ENCODE data around the gene CORO2B.

CORO2B gene

DNA sequence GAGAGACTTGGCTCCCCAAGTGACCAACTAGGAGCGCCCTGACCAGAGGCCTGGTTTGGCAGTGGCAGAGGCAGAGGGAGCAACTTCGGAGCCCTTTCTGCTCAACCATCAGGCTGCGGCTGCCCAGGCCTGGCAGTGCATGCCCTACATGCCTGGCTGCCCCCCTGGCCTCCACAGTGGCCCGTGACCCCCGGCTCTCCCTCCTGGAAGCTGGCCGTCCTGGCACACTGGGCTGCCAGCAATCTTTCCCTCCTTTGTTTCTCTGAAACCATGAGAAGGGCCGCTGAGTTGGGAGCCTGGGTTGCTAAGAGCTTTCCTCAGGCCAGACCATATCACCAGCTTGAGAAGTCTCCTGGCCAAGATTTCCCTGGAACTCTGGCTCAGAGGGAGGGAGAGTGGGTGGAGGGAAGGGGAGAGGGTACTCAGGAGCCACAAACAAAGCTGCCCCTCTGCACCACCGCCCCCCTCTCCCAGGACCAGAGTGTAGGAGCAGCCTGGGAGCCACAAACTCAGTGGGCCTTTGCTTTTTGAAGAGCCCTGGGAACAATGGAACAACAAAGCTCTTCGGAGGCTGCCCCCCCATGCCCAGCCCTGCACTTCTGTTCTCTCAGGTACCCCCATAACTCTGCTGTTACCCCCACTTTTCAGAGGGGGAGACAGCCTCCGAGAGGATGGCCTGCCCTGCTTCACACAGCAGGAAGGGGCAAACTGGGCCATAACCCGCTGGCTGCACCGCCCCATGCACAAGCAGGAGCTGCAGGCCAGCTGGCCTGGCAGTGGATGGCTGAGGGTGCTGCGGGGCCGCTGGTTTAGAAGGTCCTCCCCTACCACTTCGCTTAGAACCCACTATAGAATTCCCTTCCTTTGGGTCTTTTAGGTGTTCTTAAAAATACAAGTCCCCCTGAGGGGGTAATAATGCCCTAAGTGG is 11.3 kb downstream of the CORO2B start:
- no peak for DNase-seq (ENCODE audit: low read depth in 3 of 3, low spot score in 1 of 3)

- no peak for DNase-seq (ENCODE audit: low read depth in 3 of 3, low spot score in 1 of 3)
These were observed 12.1 kb downstream of the CORO2B start for GRCh38 chr15:68590721-68591389.

- DNase-seq (ENCODE audit: low read depth in 3 of 3, low spot score in 1 of 3): no peak
These were observed 13.3 kb downstream of the CORO2B start for GRCh38 chr15:68592054-68592453.

GRCh38 chr15:68592544-68592943 is 13.8 kb downstream of the CORO2B start:
- DNase-seq (ENCODE audit: low read depth in 3 of 3, low spot score in 1 of 3): no peak

GRCh38 chr15:68593341-68593740 is 14.5 kb downstream of the CORO2B start:
- no peak for DNase-seq (ENCODE audit: low read depth in 3 of 3, low spot score in 1 of 3)

- no peak for DNase-seq (ENCODE audit: low read depth in 3 of 3, low spot score in 1 of 3)
These were observed 15.2 kb downstream of the CORO2B start for GRCh38 chr15:68593828-68594532.

GRCh38 chr15:68594533-68595259 is 15.9 kb downstream of the CORO2B start:
- no peak for DNase-seq (ENCODE audit: low read depth in 3 of 3, low spot score in 1 of 3)

DNA sequence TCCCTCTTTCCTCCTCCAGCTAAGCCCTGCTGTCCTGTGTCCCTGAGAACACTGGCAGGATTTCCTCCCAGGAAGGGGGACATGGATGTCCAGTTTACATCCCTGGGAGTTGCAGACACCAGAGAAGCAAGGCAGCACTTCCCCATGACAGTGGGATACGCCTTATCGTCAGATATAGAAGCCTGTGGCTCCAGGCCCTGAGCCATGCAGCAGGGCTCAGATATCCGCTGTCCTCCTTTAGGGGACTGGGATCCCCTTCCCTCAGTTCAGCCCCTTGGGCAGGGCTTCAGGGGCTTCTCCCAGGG is 16.4 kb downstream of the CORO2B start:
- DNase-seq (ENCODE audit: low read depth in 3 of 3, low spot score in 1 of 3): no peak

DNA sequence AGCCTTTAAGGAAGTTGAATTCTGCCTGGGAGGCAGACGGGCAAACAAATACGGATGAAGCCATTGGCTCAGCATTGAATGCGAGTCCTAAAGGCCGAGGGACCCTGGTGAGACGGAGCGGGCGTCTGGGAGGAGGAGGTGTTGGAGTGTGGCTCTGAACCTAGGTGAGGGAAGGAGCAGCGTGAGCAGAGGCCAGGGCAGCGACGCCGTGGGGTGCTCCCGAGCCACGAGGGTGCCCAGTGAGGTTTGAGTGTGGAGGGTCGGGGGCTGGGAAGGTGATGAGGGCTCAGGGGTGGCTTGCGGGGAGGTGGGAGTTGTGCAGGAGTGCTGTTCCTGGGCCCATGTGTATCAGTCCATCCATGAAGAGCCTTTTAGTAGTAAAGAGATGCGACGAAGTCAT is 17.0 kb downstream of the CORO2B start:
- DNase-seq (ENCODE audit: low read depth in 3 of 3, low spot score in 1 of 3): no peak

GRCh38 chr15:68596691-68597090 is 17.9 kb downstream of the CORO2B start:
- DNase-seq (ENCODE audit: low read depth in 3 of 3, low spot score in 1 of 3): no peak

DNA sequence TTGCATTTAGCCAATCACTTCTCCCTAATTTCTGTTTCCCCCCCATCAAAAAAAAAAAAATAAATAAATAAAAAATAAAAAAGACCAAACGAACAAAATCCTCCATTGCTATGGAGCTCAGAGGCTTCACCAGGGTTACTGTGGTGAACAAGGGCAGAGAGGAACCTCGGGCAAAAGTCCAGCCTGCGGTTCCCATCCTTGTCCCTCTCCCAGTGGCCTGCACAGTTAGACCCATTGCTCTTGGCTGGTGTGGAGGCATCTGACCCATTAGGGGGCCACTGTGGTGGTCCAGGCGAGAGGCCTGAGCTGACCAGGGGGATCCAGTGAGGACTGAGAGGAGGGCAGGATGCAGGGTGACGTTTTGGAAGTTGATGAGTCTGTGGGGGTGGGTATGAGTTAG is 18.8 kb downstream of the CORO2B start:
- DNase-seq (ENCODE audit: low read depth in 3 of 3, low spot score in 1 of 3): no peak

DNA sequence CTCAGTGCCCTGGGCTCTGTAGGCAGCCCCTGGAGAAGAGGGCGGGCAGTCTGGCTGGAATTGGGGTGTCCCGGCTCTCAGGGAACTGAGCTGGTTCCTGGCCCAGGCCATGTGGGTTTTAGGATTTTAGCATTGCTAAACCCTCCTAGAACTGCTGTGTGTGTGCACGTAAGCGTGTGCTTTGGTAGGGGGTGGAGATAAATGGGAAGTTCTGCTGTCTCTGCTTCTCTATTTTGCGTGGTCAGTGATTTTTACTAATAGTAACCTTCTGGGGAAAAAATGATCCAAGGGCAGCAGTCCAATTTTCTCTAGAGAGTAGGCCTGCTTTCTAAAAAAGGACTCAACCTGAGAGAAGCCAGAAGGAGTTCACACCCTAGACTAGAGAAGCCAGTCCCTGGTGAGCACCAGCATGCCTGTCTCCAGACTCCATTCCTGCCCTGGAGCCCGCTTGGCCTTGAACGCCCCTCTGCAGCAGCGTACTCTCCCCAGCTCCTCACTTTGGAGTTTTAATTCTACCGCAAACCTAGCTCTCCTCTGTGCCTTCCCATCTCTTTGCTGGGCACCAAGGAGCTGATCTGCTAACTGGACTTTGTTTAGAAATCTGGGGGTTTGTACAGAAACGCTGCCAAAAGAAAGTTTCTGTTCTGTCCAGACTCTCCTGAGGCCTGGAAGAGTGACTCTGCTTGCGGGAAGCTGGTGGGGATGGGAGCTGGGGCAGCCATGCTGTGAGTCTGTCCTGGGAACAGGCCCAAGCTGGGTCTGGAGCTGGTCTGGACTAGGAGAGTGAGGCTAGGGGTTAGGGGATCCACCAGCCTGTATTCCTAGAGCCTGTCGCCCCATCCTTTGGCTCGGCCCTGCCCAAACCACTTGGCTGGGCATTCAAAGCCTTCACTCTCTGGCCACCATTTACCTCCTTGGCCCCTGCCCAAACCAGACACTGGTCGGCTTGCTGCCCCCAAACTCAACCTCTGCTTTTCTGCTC is 19.7 kb downstream of the CORO2B start:
- DNase-seq (ENCODE audit: low read depth in 3 of 3, low spot score in 1 of 3): no peak

DNA sequence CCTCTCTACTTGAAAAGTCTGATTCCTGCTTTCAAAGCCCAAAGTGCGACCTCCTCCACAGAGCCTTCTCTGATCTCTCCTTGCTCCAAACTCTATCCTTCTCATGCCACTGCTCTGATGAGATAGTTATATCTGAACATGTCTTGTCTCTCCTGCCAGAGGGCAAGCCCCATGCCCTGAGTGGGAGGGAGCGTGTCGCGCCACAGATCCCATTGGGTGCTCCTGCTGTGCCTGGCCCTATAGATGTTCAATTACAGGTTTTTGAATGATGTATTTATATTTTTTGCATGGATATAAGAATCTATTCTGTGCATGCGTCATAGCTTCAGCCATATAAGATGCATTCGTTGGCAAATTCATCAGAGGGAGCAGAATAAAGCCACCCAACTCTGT is 20.4 kb downstream of the CORO2B start:
- no peak for DNase-seq (ENCODE audit: low read depth in 3 of 3, low spot score in 1 of 3)

DNA sequence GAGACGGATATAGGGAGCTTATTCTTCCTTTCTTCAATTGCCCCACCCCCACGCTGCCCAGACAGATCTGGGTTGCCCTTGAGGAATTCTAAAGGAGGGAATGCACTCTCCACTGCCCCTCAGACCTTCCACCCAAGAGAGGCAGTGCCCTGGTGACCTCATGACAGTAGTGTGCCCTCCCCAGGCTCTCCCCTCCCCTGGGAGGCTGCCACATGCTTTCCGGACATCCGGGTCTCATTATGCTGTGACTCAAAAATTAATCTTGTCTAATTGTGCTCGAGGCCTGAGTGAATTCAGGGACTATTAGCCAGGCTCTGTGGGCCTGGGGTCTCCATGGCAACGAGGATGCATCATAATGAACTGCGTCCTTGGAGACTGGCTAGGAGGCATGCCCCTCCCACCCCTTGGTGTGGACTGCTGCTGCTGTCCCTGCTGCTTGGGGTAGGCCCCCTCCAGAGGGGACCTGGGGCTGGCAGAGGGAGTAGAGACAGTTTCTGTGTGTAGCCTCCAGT is 20.8 kb downstream of the CORO2B start:
- DNase-seq (ENCODE audit: low read depth in 3 of 3, low spot score in 1 of 3): no peak

GRCh38 chr15:68601206-68602197 is 22.7 kb downstream of the CORO2B start:
- DNase-seq (ENCODE audit: low read depth in 3 of 3, low spot score in 1 of 3): no peak

GRCh38 chr15:68602459-68603215 is 23.8 kb downstream of the CORO2B start:
- DNase-seq (ENCODE audit: low read depth in 3 of 3, low spot score in 1 of 3): no peak

- no peak for DNase-seq (ENCODE audit: low read depth in 3 of 3, low spot score in 1 of 3)
These were observed 24.4 kb downstream of the CORO2B start for GRCh38 chr15:68603216-68603595.

GRCh38 chr15:68603951-68604350 is 25.2 kb downstream of the CORO2B start:
- DNase-seq (ENCODE audit: low read depth in 3 of 3, low spot score in 1 of 3): no peak

All from stimulated activated CD4-positive, alpha-beta T cell treated with anti-CD3 and anti-CD28 coated beads, TNF-alpha, amount 100 ng/mL, for 1 hour (primary cell).